Mucosa of descending colon (tissue), 3 donors: ENCODE measurements around the gene ITPKA. TPM values are rescaled to one million over a fixed set of nuclear protein-coding genes. Genes with fewer than 3 reads are reported as not detected.

ENCODE experiments used
- ATAC-seq: fragments of 200-7000 bp; cut with Tn5 transposase; one replicate; pipeline ENCODE4 v1.9.1; 2020; ENCODE audit warnings: mild to moderate bottlenecking, moderate library complexity
- DNase-seq, 3 donors: peaks; one replicate each; pipeline ENCODE4 v3.0.0-alpha.2; 2020
- H3K36me3 ChIP-seq: fragments of 200-600 bp; one replicate; pipeline ENCODE4 v1.8.0; 2021; ENCODE audit warnings: low read depth, mild to moderate bottlenecking
- H3K4me1 ChIP-seq: fragments of 200-600 bp; one replicate; pipeline ENCODE4 v1.8.0; 2021; ENCODE audit warnings: low read depth, mild to moderate bottlenecking
- H3K4me3 ChIP-seq: fragments of 200-600 bp; one replicate; pipeline ENCODE4 v1.8.0; 2021; ENCODE audit warnings: mild to moderate bottlenecking
- H3K9me3 ChIP-seq: fragments of 200-600 bp; one replicate; pipeline ENCODE4 v1.8.0; 2021; ENCODE audit warnings: mild to moderate bottlenecking
- intact Hi-C, 2 donors: fragments of 100-400 bp; cut with DNase I in 1 of 2; cut with micrococcal nuclease in 1 of 2; formaldehyde crosslinking; loops; one replicate each; pipeline versions ENCODE4 v1.11.0 to v1.11.1; 2022; cut with DNase I, micrococcal nuclease
- total RNA-seq, 3 donors: library from RNA; stranded (reverse); fragmentation: NEBNext Ultra II Directional in 2 of 3; extraction: Animal tissue kit (Norgen Biotek cat#: 25700) in 2 of 3; gene quantifications; one replicate each; pipeline versions ENCODE4 v1.2.1 to v1.2.4, GENCODE V29; 2021 to 2023
- TF ChIP-seq, protein P1 (sequence below): fragments of 200-600 bp; IDR thresholded peaks from one replicate; pipeline ENCODE4 v1.8.0; 2022; ENCODE audit warnings: antibody characterized with exemption, mild to moderate bottlenecking
- donor health status: DM: no; HTN: no; CAD: no; lungs with moderate emphysema.
- donor health status: DM: no; HTN: no; CAD: no.
- donor health status: DM: no; HTN: yes; CAD: no.

The ITPKA gene
- total RNA-seq, 3 donors from 2014 or later, result 18.3 to 57.5 (median 29.5) TPM

DNA sequence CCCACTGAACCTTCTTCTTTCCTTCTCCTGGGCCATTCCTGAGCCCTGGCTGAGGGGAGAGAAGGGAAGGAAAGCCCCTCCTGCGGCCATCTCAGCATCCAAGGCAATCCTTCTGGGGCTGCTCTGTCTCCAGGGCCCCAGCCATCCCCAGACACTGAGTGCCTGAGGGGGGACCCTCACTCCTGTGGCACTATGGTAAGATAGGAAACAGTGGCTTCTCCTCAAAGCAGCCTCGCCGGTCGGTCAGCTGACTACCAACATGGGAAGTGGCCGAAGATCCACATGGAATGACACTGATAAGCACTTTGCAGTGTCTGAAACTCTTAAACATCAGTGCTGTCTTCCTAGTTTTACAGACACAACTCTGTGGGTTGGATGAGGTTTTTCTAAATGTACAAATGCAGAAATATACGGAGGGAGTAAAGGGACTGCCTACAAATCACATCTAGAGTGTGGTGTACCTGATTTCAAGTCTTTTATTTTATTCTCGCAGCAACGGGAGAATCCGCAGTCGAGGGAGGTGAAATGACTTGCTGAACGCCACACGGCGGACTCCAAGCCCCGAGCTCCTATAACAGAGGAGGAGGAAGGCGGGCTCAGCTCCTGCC lies 973 bp upstream of the ITPKA start:
- Histone ChIP-seq H3K36me3 (no peaks in the 10 kb centered on the region), H3K4me1 (peaks cover 33% of the 10 kb centered on the region), H3K9me3 (no peaks in the 10 kb centered on the region), H3K4me3 (no peak overlapping the region)
- DNase-seq (peak in 2 of 3 donors; percentile 44 to 45), ATAC-seq (no peak)
- TF ChIP-seq, protein P1, sequence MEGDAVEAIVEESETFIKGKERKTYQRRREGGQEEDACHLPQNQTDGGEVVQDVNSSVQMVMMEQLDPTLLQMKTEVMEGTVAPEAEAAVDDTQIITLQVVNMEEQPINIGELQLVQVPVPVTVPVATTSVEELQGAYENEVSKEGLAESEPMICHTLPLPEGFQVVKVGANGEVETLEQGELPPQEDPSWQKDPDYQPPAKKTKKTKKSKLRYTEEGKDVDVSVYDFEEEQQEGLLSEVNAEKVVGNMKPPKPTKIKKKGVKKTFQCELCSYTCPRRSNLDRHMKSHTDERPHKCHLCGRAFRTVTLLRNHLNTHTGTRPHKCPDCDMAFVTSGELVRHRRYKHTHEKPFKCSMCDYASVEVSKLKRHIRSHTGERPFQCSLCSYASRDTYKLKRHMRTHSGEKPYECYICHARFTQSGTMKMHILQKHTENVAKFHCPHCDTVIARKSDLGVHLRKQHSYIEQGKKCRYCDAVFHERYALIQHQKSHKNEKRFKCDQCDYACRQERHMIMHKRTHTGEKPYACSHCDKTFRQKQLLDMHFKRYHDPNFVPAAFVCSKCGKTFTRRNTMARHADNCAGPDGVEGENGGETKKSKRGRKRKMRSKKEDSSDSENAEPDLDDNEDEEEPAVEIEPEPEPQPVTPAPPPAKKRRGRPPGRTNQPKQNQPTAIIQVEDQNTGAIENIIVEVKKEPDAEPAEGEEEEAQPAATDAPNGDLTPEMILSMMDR, result no peak
- intact Hi-C loops, result no loop called here

DNA sequence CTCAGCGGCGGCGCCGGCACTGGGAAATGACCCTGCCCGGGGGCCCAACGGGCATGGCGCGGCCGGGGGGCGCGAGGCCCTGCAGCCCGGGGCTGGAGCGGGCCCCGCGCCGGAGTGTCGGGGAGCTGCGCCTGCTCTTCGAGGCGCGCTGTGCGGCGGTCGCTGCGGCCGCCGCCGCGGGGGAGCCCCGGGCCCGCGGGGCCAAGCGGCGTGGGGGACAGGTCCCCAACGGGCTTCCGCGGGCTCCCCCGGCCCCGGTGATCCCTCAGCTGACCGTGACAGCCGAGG lies 172 bp downstream of the ITPKA start:
- DNase-seq (peak in 1 of 3 donors; percentile 54), ATAC-seq (no peak)
- H3K4me3 ChIP-seq, result peak overlapping the region; percentile 34
- no peaks in the 10 kb centered on the region for H3K36me3 ChIP-seq
- intact Hi-C loops, result no loop called here
- TF ChIP-seq, protein P1, result no peak
- H3K9me3 ChIP-seq, result no peaks in the 10 kb centered on the region
- peaks cover 33% of the 10 kb centered on the region for H3K4me1 ChIP-seq

DNA sequence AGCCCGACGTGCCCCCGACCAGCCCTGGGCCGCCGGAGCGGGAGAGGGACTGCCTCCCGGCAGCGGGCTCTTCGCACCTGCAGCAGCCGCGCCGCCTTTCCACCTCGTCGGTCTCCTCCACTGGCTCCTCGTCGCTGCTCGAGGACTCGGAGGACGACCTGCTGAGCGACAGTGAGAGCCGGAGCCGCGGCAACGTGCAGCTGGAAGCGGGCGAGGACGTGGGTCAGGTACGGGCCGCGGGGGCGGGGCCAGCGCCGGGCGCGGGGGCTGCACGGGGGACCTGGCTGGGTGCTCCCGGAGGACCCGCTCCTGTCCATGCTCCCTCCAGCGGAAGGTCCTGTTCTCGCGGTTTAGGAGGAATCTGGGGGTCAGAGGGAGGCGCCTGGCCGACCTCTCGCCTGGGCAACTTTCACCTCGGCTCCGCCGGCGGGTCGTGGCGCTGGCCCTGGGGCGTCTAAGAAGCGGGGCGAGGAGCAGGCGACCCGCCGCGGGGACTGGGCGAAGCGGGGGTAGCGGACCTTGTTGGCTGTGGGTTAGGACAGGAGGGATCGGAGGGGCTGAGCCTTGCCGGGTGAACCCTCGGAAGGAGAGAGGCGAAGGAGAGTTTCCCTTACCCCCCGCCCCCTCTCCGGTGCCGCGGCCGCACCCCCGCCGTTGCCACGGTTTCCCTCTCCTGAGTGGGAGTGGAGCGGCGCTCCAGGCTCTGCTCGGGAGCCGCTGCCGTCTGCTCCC lies 682 bp downstream of the ITPKA start:
- DNase-seq, result peak; percentile 47 to 71 (median 70)
- Histone ChIP-seq H3K36me3 (no peaks in the 10 kb centered on the region), H3K9me3 (no peaks in the 10 kb centered on the region), H3K4me1 (peaks cover 33% of the 10 kb centered on the region), H3K4me3 (peak overlapping the region; percentile 34)
- ATAC-seq, result peak; percentile 4
- TF ChIP-seq, protein P1, result peak; percentile 7
- intact Hi-C loops, result no loop called here

DNA sequence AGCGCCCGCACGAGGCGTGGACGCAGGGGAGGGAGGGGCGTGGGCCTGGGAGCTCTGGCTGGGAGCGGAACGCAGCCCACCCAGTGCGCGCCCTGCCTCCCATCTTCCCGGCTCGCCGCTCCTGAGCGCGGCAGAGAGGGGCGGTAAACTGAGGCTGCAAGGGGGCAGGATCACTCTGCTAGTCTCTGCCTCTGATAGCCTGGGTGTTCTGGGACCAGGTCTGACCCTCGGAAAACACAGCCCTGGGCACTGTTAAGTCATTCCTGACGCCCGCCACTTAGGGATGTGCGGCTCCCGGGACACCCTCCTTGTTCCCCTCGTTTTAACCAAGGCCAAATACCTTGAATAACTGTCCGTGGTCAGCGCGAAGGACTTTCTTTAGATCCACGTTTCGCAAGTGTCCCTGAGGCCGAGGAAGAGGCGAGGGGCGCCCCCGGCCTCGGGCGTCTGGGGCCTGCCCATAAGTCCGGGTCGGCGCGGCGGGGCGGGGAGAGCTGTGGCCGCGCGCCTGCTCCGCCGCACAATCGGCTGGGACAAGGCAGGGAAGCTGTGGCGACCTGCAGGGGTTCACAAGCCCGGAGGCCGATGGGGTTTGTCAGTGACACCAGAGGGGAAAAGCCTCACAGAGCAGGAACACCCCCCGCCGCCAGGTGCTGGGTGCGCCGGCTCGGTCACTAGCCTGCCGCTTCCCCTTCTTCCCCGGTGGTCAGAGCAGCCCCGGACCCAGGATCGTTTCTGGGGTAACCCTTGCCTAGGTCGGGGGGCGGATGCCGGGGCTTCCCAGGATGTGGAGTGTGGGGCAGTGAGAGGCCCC lies 1.5 kb downstream of the ITPKA start:
- peak; percentile 21 for ATAC-seq
- H3K4me1 ChIP-seq, result peaks cover 33% of the 10 kb centered on the region
- peak in 2 of 3 donors; percentile 45 to 51 for DNase-seq
- peak overlapping the region; percentile 34 for H3K4me3 ChIP-seq
- TF ChIP-seq, protein P1, result no peak
- intact Hi-C loops, result no loop called here
- H3K9me3 ChIP-seq, result no peaks in the 10 kb centered on the region
- H3K36me3 ChIP-seq, result no peaks in the 10 kb centered on the region

DNA sequence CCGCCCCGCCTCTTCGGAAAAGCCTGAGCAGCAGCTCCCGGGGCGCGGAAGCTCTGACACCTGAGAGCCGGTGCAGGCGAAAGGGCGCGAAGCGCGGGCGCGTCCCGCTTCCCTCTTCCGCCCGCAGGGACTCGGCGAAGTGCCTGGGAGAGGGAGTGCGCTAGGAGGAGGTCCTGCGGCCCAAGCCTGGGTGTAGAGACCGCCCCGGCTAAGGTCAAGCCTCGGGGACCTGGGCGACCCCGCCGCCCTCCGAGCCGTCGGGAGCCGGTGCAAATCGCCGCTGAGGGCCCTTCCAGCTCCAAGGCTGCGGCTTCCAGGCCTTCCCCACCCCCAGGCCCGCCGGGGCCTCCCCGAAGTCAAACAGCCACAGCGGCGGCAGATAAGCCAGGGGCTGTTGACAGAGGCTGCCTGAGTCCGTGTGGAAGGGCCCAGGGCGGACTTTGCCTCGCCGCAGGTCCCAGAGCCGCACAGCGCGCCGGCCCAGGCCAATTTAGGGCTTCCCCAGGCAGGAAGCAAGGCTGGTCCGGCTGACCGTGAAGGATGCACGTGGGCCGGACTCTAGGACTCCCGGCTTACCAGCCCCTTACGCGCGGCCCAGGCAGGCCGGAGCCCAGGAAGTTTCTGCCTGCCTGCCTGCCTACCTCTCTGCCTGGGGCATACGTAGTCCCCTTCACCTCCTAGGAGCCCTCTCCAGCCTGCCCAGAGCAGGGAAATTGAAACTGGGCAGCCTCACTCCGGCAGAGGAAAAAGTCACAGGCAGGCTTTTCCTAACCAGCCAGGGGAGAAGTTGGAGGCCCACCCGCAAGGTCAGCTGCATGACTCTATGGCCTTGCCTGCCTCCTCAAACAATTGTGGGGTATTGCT lies 2.3 kb downstream of the ITPKA start:
- DNase-seq, result peak; percentile 77 to 90 (median 86)
- TF ChIP-seq, protein P1, result no peak
- ATAC-seq, result peak; percentile 71
- no peaks in the 10 kb centered on the region for H3K36me3 ChIP-seq
- intact Hi-C loops, result no loop called here
- H3K4me1 ChIP-seq, result peaks cover 33% of the 10 kb centered on the region
- no peaks in the 10 kb centered on the region for H3K9me3 ChIP-seq
- H3K4me3 ChIP-seq, result no peak overlapping the region
